Smooth muscle cell (in vitro differentiated cells): Measurements from ENCODE around the gene CALU. TPM values are rescaled to one million over a fixed set of nuclear protein-coding genes. Genes with fewer than 3 reads are reported as not detected.

ENCODE experiments used
- DNase-seq: peaks from one replicate; lab custom pipeline; 2025; ENCODE audit not compliant: unreplicated experiment; lab: John Stamatoyannopoulos, UW
- H2AFZ ChIP-seq: fragments of 200-600 bp; sonication (generic); 2 replicates; pipeline ENCODE4 v1.6.0; 2016; ENCODE audit warnings: antibody characterized with exemption, low read depth, mild to moderate bottlenecking
- H3F3A ChIP-seq: fragments of 200-600 bp; sonication (generic); 2 replicates; pipeline ENCODE4 v1.6.0; 2017; ENCODE audit warnings: antibody characterized with exemption, low read depth
- H3K27ac ChIP-seq: fragments of 200-600 bp; sonication (generic); 2 replicates; pipeline ENCODE4 v1.5.1; 2016; ENCODE audit warnings: low read depth, mild to moderate bottlenecking
- H3K27me3 ChIP-seq: fragments of 200-600 bp; sonication (generic); 2 replicates; pipeline ENCODE4 v1.6.1; 2016; ENCODE audit warnings: low read depth, mild to moderate bottlenecking
- H3K36me3 ChIP-seq: fragments of 200-600 bp; sonication (generic); 2 replicates; pipeline ENCODE4 v1.5.1; 2016; ENCODE audit warnings: low read depth
- H3K4me1 ChIP-seq: fragments of 200-600 bp; sonication (generic); 2 replicates; pipeline ENCODE4 v1.5.1; 2016; ENCODE audit warnings: low read depth
- H3K4me2 ChIP-seq: fragments of 200-600 bp; sonication (generic); 2 replicates; pipeline ENCODE4 v1.6.0; 2016; ENCODE audit warnings: mild to moderate bottlenecking
- H3K4me3 ChIP-seq: fragments of 200-600 bp; sonication (generic); 2 replicates; pipeline ENCODE4 v1.5.1; 2016; ENCODE audit warnings: mild to moderate bottlenecking
- H3K79me2 ChIP-seq: fragments of 200-600 bp; sonication (generic); 2 replicates; pipeline ENCODE4 v1.6.0; 2016; ENCODE audit warnings: low read depth, mild to moderate bottlenecking
- H3K9ac ChIP-seq: fragments of 200-600 bp; sonication (generic); 2 replicates; pipeline ENCODE4 v1.6.0; 2016; ENCODE audit warnings: low read depth
- H3K9me3 ChIP-seq: fragments of 200-600 bp; sonication (generic); replicated peaks from 2 replicates; pipeline ENCODE4 v1.5.1; 2016; ENCODE audit warnings: low read depth
- H4K20me1 ChIP-seq: fragments of 200-600 bp; sonication (generic); 2 replicates; pipeline ENCODE4 v1.6.0; 2016; ENCODE audit warnings: low read depth
- CTCF ChIP-seq: fragments of 200-600 bp; sonication (generic); IDR thresholded peaks from 2 replicates; pipeline ENCODE4 v1.5.1; 2017; ENCODE audit warnings: borderline replicate concordance, mild to moderate bottlenecking, antibody characterized with exemption; ENCODE audit not compliant: insufficient read depth, poor library complexity, severe bottlenecking
- WGBS: methylation state at CpG from one replicate; pipeline ENCODE4 v1.1.7; 2016; ENCODE audit warnings: low lambda C conversion rate; 5-methylcytosine and 5-hydroxymethylcytosine counted together
- polyA plus RNA-seq: library from polyadenylated mRNA; unstranded; fragments of >200 nt; fragmentation: Nextera tagmentation; extraction: Ambion mirVana; gene quantifications from 2 replicates; pipeline ENCODE4 v1.2.1, GENCODE V29; 2016
- total RNA-seq: library from RNA; depleted of rRNA; stranded (reverse); fragments of >200 nt; gene quantifications from 2 replicates; pipeline ENCODE4 v1.2.3, GENCODE V29; 2014

The CALU gene
- total and polyA plus RNA-seq, 2 experiments from 2014 or later, result 679 to 783 TPM

GRCh38 chr7:128810997-128811396 is 71.8 kb downstream of the CALU start:
- no peaks in the 10 kb centered on the region for H3K36me3 ChIP-seq
- H3K4me1 ChIP-seq, result peaks cover 11% of the 10 kb centered on the region
- 100% methylated on average over 3 of the region's 3 CpGs for WGBS
- H3K79me2 ChIP-seq, result no peaks in the 10 kb centered on the region
- H3K27me3 ChIP-seq, result no peaks in the 10 kb centered on the region
- no peaks in the 10 kb centered on the region for H4K20me1 ChIP-seq
- H3F3A ChIP-seq, result no peaks in the 10 kb centered on the region
- H3K27ac ChIP-seq, result no peak overlapping the region
- no peaks in the 10 kb centered on the region for H3K9me3 ChIP-seq
- no peak overlapping the region for H2AFZ ChIP-seq
- H3K4me2 ChIP-seq, result no peak overlapping the region
- H3K4me3 ChIP-seq, result no peak overlapping the region
- H3K9ac ChIP-seq, result no peak overlapping the region
- no peak for DNase-seq
- TF ChIP-seq CTCF, result no peak

- DNase-seq, result no peak
- H4K20me1 ChIP-seq, result no peaks in the 10 kb centered on the region
- TF ChIP-seq CTCF, result no peak
Measured at GRCh38 chr7:128811631-128812430, 72.7 kb downstream of the CALU start.

GRCh38 chr7:128812514-128813168 is 73.5 kb downstream of the CALU start:
- TF ChIP-seq CTCF, result no peak
- Histone ChIP-seq H3K27ac (no peak overlapping the region), H3K9ac (no peak overlapping the region), H3K79me2 (no peaks in the 10 kb centered on the region), H3K4me2 (no peak overlapping the region), H3K4me3 (no peak overlapping the region), H3K4me1 (peaks cover 11% of the 10 kb centered on the region), H4K20me1 (no peaks in the 10 kb centered on the region), H3K9me3 (no peaks in the 10 kb centered on the region), H2AFZ (no peak overlapping the region), H3F3A (no peaks in the 10 kb centered on the region), H3K36me3 (no peaks in the 10 kb centered on the region), H3K27me3 (no peaks in the 10 kb centered on the region)
- no peak for DNase-seq
- 73% methylated on average over 11 of the region's 11 CpGs for WGBS

More at GRCh38 chr7:128811631-128812430, 72.7 kb downstream of the CALU start:
- Histone ChIP-seq H3K9ac (no peak overlapping the region), H3K27me3 (no peaks in the 10 kb centered on the region), H2AFZ (no peak overlapping the region), H3K9me3 (no peaks in the 10 kb centered on the region), H3K4me3 (no peak overlapping the region), H3K36me3 (no peaks in the 10 kb centered on the region), H3K27ac (no peak overlapping the region), H3K79me2 (no peaks in the 10 kb centered on the region), H3F3A (no peaks in the 10 kb centered on the region), H3K4me1 (peaks cover 11% of the 10 kb centered on the region), H3K4me2 (no peak overlapping the region)
- WGBS, result 92% methylated on average over 11 of the region's 11 CpGs
